K562 (cell line): ENCODE results near the gene OR2V1.

Source experiments
- CBX5 ChIP-seq: IDR thresholded peaks from 2 replicates; pipeline ENCODE4 v1.6.1; 2014; ENCODE audit warnings: low read depth, borderline replicate concordance
- TF ChIP-seq, protein P1 (sequence below): sonication (generic); formaldehyde crosslinking; IDR thresholded peaks from 2 replicates; pipeline ENCODE4 v1.9.0; 2022; ENCODE audit warnings: mild to moderate bottlenecking, missing genetic modification reagents
- TF ChIP-seq, protein P2 (sequence below): fragments of 150-350 bp; IDR thresholded peaks from 2 replicates; pipeline ENCODE4 v1.6.1; 2014; ENCODE audit warnings: low read depth, mild to moderate bottlenecking, low read length, borderline replicate concordance
- TF ChIP-seq, protein P3 (sequence below), 3 experiments: IDR thresholded peaks in 2 of 3; conservative IDR thresholded peaks in 1 of 3; 2 replicates each; pipeline ENCODE4 v1.5.1; 2011 to 2012; ENCODE audit warnings: low read length in 3 of 3, mild to moderate bottlenecking in 3 of 3, control low read depth in 2 of 3, improper control_type of control experiment in 1 of 3, inconsistent platforms in 1 of 3, low read depth in 1 of 3, mixed read lengths in 1 of 3, moderate library complexity in 1 of 3; ENCODE audit not compliant: insufficient read depth in 2 of 3
- TF ChIP-seq, protein P4 (sequence below): fragments of 250-450 bp; sonication (Bioruptor Pico); IDR thresholded peaks from 2 replicates; pipeline ENCODE4 v1.4.0; 2020; ENCODE audit warnings: mild to moderate bottlenecking

DNA sequence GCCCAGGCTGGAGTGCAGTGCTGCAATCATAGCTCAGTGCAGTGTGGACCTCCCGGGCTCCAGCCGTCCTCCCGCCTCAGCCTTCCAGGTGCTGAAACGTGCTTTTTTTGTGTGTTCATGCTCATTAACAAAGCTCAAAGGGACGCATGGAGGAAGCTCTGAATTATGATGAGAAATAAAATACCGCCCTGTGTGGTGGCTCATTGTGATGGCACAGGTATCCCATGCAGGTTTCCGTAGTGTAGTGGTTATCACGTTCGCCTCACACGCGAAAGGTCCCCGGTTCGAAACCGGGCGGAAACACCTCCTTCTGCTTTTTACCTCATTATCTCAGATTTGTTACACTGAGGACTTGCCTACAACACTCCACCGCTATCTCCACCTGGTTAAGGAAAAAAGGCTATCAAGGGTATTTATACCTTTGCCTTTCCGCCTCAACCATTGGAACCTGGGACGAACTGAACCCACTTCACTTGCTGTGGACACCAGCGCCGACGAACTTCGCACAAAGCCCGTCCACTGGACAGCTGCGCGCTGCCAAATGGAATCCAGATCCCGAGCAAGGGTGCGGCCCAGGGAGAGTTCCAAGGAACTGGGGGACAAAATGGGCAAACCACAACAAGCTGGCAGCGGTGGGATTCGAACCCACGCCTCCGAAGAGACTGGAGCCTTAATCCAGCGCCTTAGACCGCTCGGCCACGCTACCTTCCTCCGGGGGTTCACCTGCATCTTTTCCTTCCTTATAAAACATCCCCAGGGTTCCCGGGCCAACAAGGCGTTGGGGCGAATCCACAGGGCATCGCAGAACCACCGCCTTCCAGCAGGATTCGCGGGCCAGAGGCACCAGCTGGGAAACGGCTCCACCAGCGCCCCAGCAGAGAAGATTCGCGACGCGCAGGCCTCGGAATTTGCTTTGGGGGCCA lies 42.7 kb upstream of the OR2V1 start:
- TF ChIP-seq CBX5 = no peak
- TF ChIP-seq, protein P1, sequence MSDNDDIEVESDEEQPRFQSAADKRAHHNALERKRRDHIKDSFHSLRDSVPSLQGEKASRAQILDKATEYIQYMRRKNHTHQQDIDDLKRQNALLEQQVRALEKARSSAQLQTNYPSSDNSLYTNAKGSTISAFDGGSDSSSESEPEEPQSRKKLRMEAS (CRISPR knock-in tag) = peak; percentile 65
- TF ChIP-seq, protein P2, sequence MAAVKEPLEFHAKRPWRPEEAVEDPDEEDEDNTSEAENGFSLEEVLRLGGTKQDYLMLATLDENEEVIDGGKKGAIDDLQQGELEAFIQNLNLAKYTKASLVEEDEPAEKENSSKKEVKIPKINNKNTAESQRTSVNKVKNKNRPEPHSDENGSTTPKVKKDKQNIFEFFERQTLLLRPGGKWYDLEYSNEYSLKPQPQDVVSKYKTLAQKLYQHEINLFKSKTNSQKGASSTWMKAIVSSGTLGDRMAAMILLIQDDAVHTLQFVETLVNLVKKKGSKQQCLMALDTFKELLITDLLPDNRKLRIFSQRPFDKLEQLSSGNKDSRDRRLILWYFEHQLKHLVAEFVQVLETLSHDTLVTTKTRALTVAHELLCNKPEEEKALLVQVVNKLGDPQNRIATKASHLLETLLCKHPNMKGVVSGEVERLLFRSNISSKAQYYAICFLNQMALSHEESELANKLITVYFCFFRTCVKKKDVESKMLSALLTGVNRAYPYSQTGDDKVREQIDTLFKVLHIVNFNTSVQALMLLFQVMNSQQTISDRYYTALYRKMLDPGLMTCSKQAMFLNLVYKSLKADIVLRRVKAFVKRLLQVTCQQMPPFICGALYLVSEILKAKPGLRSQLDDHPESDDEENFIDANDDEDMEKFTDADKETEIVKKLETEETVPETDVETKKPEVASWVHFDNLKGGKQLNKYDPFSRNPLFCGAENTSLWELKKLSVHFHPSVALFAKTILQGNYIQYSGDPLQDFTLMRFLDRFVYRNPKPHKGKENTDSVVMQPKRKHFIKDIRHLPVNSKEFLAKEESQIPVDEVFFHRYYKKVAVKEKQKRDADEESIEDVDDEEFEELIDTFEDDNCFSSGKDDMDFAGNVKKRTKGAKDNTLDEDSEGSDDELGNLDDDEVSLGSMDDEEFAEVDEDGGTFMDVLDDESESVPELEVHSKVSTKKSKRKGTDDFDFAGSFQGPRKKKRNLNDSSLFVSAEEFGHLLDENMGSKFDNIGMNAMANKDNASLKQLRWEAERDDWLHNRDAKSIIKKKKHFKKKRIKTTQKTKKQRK = no peak
- TF ChIP-seq, protein P3, sequence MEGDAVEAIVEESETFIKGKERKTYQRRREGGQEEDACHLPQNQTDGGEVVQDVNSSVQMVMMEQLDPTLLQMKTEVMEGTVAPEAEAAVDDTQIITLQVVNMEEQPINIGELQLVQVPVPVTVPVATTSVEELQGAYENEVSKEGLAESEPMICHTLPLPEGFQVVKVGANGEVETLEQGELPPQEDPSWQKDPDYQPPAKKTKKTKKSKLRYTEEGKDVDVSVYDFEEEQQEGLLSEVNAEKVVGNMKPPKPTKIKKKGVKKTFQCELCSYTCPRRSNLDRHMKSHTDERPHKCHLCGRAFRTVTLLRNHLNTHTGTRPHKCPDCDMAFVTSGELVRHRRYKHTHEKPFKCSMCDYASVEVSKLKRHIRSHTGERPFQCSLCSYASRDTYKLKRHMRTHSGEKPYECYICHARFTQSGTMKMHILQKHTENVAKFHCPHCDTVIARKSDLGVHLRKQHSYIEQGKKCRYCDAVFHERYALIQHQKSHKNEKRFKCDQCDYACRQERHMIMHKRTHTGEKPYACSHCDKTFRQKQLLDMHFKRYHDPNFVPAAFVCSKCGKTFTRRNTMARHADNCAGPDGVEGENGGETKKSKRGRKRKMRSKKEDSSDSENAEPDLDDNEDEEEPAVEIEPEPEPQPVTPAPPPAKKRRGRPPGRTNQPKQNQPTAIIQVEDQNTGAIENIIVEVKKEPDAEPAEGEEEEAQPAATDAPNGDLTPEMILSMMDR (IDR thresholded peaks at IDR 0.05 in 2 of 3, conservative IDR thresholded peaks at IDR 0.05 in 1 of 3; ENCODE audit: insufficient read depth in 2 of 3, low read depth in 1 of 3, low read length in 3 of 3) = no peak
- TF ChIP-seq, protein P4, sequence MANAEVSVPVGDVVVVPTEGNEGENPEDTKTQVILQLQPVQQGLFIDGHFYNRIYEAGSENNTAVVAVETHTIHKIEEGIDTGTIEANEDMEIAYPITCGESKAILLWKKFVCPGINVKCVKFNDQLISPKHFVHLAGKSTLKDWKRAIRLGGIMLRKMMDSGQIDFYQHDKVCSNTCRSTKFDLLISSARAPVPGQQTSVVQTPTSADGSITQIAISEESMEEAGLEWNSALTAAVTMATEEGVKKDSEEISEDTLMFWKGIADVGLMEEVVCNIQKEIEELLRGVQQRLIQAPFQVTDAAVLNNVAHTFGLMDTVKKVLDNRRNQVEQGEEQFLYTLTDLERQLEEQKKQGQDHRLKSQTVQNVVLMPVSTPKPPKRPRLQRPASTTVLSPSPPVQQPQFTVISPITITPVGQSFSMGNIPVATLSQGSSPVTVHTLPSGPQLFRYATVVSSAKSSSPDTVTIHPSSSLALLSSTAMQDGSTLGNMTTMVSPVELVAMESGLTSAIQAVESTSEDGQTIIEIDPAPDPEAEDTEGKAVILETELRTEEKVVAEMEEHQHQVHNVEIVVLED (CRISPR knock-in tag) = no peak
